PC-9 (cell line): ENCODE data around the gene SLC17A4.

Experiments used
- CTCF ChIP-seq: fragments of 200-600 bp; sonication (generic); conservative IDR thresholded peaks from 2 replicates; pipeline ENCODE4 v1.6.1; 2017; ENCODE audit warnings: mixed run types, antibody characterized with exemption, mild to moderate bottlenecking, moderate library complexity
- EZH2 ChIP-seq: fragments of 200-600 bp; sonication (generic); IDR thresholded peaks from 2 replicates; pipeline ENCODE4 v1.8.0; 2017; ENCODE audit warnings: antibody characterized with exemption, low read depth

GRCh38 chr6:25792016-25792415 is 37.5 kb downstream of the SLC17A4 start:
- TF ChIP-seq CTCF = no peak
- TF ChIP-seq EZH2 = no peak
